ENCODE data around the gene KCNG2.

Gene KCNG2

DNA sequence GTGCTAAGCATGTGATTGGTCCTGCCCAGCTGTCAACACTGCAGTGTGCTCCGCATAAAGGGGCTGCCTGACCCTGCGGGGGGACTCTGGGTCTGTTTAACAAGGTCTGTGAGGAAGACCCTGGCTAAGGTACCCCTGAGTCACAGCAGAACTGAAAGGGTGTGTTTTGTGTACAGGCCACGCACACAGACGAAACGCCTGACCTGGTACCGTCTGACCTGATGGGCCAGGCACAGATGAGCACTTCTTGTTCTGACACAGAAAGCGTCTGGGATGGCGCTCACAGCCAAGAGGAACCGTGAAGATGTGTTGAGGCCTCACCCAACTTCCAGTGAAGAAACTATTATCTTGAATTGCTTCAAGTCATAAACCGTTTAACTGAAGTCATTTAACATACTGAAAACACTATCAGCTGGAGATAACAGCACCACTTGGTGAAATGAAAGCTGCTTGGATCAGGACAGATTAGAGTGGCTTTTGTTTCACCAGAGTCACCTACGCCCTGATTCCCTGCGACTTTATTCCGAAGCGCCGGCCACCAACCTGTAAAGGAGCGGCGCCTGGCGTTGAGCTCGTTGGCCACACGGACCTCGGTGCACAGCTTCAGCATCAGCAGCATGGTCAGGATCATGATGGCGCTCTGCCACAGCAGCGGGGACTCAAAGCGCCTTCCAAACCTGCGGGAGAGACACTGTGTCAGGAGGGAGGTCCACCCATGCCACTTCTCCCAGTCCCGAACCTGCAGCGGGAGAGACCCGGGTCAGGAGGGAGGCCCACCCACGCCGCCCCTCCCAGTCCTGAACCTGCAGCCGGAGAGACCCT lies 145.3 kb downstream of the KCNG2 start:
- no peaks in the 10 kb centered on the region for H3K27me3 ChIP-seq (ENCODE audit: control insufficient read depth in 1 of 2, insufficient read depth in 2 of 2, low read length in 2 of 2)
- no peak overlapping the region for H3K9ac ChIP-seq (ENCODE audit: low read length)
- peaks cover 14% of the 10 kb centered on the region for H3K36me3 ChIP-seq (ENCODE audit: insufficient read depth, low read length)
- H3K9me3 ChIP-seq (ENCODE audit: low read length), result no peaks in the 10 kb centered on the region
- H3K4me1 ChIP-seq (ENCODE audit: insufficient read depth, low read length), result peaks cover 5% of the 10 kb centered on the region
- H3K27ac ChIP-seq (ENCODE audit: low read depth, low read length), result no peak overlapping the region
- H3K4me3 ChIP-seq (ENCODE audit: low read depth in 1 of 2, low read length in 2 of 2), result no peak overlapping the region

DNA sequence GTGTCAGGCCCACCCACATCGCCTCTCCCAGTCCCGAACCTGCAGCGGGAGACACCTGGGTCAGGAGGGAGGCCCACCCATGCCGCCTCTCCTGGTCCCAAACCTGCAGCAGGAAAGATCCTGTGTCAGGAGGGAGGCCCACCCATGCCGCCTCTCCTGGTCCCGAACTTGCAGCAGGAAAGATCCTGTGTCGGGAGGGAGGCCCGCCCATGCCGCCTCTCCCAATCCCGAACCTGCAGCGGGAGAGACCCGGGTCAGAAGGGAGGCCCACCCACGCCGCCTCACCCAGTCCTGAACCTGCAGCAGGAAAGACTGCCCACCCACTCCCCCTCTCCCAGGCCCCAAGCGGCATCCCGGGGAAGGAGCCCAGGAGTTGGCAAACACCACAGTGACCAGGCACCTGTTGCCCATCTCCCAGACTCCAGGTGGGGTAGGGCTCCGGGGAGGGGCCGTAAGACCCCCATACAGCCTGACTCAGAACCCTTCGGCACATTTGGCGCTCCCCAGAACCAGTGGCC lies 145.9 kb downstream of the KCNG2 start:
- peaks cover 14% of the 10 kb centered on the region for H3K36me3 ChIP-seq (ENCODE audit: insufficient read depth, low read length)

GRCh38 chr18:79944126-79944731 lies 146.5 kb downstream of the KCNG2 start:
- H3K9me3 ChIP-seq (ENCODE audit: low read length), result no peaks in the 10 kb centered on the region
- no peak overlapping the region for H3K27ac ChIP-seq (ENCODE audit: low read depth, low read length)
- peaks cover 15% of the 10 kb centered on the region for H3K4me1 ChIP-seq (ENCODE audit: insufficient read depth, low read length)
- no peak overlapping the region for H3K4me3 ChIP-seq (ENCODE audit: low read depth in 1 of 2, low read length in 2 of 2)
- peaks cover 14% of the 10 kb centered on the region for H3K36me3 ChIP-seq (ENCODE audit: insufficient read depth, low read length)
- no peaks in the 10 kb centered on the region for H3K27me3 ChIP-seq (ENCODE audit: control insufficient read depth in 1 of 2, insufficient read depth in 2 of 2, low read length in 2 of 2)
- H3K9ac ChIP-seq (ENCODE audit: low read length), result no peak overlapping the region

More for the DNA sequence above, 145.9 kb downstream of the KCNG2 start:
- no peaks in the 10 kb centered on the region for H3K9me3 ChIP-seq (ENCODE audit: low read length)
- peaks cover 11% of the 10 kb centered on the region for H3K4me1 ChIP-seq (ENCODE audit: insufficient read depth, low read length)
- H3K27me3 ChIP-seq (ENCODE audit: control insufficient read depth in 1 of 2, insufficient read depth in 2 of 2, low read length in 2 of 2), result no peaks in the 10 kb centered on the region
- H3K27ac ChIP-seq (ENCODE audit: low read depth, low read length), result no peak overlapping the region
- no peak overlapping the region for H3K9ac ChIP-seq (ENCODE audit: low read length)
- no peak overlapping the region for H3K4me3 ChIP-seq (ENCODE audit: low read depth in 1 of 2, low read length in 2 of 2)

- Histone ChIP-seq H3K27ac (ENCODE audit: low read depth, low read length) (no peak overlapping the region), H3K4me1 (ENCODE audit: insufficient read depth, low read length) (peaks cover 20% of the 10 kb centered on the region)
Measured at GRCh38 chr18:79944746-79945117, 147.0 kb downstream of the KCNG2 start.

GRCh38 chr18:79945118-79946042 lies 147.6 kb downstream of the KCNG2 start:
- Histone ChIP-seq H3K27me3 (ENCODE audit: control insufficient read depth in 1 of 2, insufficient read depth in 2 of 2, low read length in 2 of 2) (no peaks in the 10 kb centered on the region), H3K4me1 (ENCODE audit: insufficient read depth, low read length) (peaks cover 26% of the 10 kb centered on the region), H3K9me3 (ENCODE audit: low read length) (no peaks in the 10 kb centered on the region), H3K36me3 (ENCODE audit: insufficient read depth, low read length) (peaks cover 14% of the 10 kb centered on the region), H3K4me3 (ENCODE audit: low read depth in 1 of 2, low read length in 2 of 2) (no peak overlapping the region), H3K9ac (ENCODE audit: low read length) (no peak overlapping the region), H3K27ac (ENCODE audit: low read depth, low read length) (no peak overlapping the region)

More at GRCh38 chr18:79944746-79945117, 147.0 kb downstream of the KCNG2 start:
- no peak overlapping the region for H3K9ac ChIP-seq (ENCODE audit: low read length)
- no peak overlapping the region for H3K4me3 ChIP-seq (ENCODE audit: low read depth in 1 of 2, low read length in 2 of 2)
- peaks cover 14% of the 10 kb centered on the region for H3K36me3 ChIP-seq (ENCODE audit: insufficient read depth, low read length)
- H3K27me3 ChIP-seq (ENCODE audit: control insufficient read depth in 1 of 2, insufficient read depth in 2 of 2, low read length in 2 of 2), result no peaks in the 10 kb centered on the region
- no peaks in the 10 kb centered on the region for H3K9me3 ChIP-seq (ENCODE audit: low read length)

GRCh38 chr18:79947054-79947755 lies 149.5 kb downstream of the KCNG2 start:
- Histone ChIP-seq H3K4me1 (ENCODE audit: insufficient read depth, low read length) (peaks cover 28% of the 10 kb centered on the region), H3K27me3 (ENCODE audit: control insufficient read depth in 1 of 2, insufficient read depth in 2 of 2, low read length in 2 of 2) (no peaks in the 10 kb centered on the region), H3K36me3 (ENCODE audit: insufficient read depth, low read length) (peaks cover 11% of the 10 kb centered on the region), H3K9me3 (ENCODE audit: low read length) (no peaks in the 10 kb centered on the region), H3K27ac (ENCODE audit: low read depth, low read length) (no peak overlapping the region), H3K9ac (ENCODE audit: low read length) (no peak overlapping the region), H3K4me3 (ENCODE audit: low read depth in 1 of 2, low read length in 2 of 2) (no peak overlapping the region)

DNA sequence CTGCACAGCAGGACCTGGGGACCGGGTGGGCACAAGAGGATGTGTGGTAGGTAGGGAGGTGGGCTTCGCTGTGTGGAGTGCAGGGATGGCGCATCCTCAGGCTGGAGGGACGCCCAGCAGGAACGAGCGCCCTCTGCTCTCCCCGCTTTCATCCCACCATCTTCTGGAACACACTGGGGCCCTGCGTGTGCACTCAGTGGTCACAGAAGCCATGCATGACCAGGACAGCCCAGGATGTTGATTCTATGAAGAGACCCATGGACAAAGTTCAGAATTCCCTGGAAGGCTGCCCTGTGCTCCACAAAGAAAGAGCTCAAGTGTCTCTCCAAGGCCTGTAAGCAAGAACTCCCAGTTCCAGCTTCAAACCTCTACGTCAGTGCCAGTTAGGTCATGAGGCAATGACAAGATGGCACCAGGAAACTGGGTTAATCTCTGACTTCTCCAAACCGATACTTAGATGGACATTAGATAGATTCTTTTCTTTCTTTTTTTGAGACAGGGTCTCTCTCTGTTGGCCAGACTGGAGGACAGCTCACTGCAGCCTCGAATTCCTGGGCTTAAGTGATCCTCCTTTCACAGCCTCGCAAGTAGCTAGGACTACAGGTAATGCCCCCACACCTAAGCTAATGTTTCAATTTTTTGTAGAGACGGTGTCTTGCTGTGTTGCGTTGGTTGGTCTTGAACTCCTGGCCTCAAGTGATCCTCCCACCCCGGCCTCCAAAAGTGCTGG lies 150.3 kb downstream of the KCNG2 start:
- H3K9me3 ChIP-seq (ENCODE audit: low read length), result no peaks in the 10 kb centered on the region
- H3K27ac ChIP-seq (ENCODE audit: low read depth, low read length), result no peak overlapping the region
- peaks cover 28% of the 10 kb centered on the region for H3K4me1 ChIP-seq (ENCODE audit: insufficient read depth, low read length)
- no peaks in the 10 kb centered on the region for H3K27me3 ChIP-seq (ENCODE audit: control insufficient read depth in 1 of 2, insufficient read depth in 2 of 2, low read length in 2 of 2)
- no peak overlapping the region for H3K9ac ChIP-seq (ENCODE audit: low read length)
- H3K4me3 ChIP-seq (ENCODE audit: low read depth in 1 of 2, low read length in 2 of 2), result no peak overlapping the region
- peaks cover 3% of the 10 kb centered on the region for H3K36me3 ChIP-seq (ENCODE audit: insufficient read depth, low read length)

GRCh38 chr18:79948719-79949411 lies 151.1 kb downstream of the KCNG2 start:
- Histone ChIP-seq H3K9ac (ENCODE audit: low read length) (no peak overlapping the region), H3K4me3 (ENCODE audit: low read depth in 1 of 2, low read length in 2 of 2) (no peak overlapping the region), H3K27me3 (ENCODE audit: control insufficient read depth in 1 of 2, insufficient read depth in 2 of 2, low read length in 2 of 2) (no peaks in the 10 kb centered on the region), H3K27ac (ENCODE audit: low read depth, low read length) (no peak overlapping the region), H3K36me3 (ENCODE audit: insufficient read depth, low read length) (no peaks in the 10 kb centered on the region), H3K4me1 (ENCODE audit: insufficient read depth, low read length) (peaks cover 28% of the 10 kb centered on the region), H3K9me3 (ENCODE audit: low read length) (no peaks in the 10 kb centered on the region)

Data from muscle layer of colon (tissue), 2 donors.